Subcutaneous adipose tissue (tissue), 4 donors: ENCODE results near the gene CCDC154. TPM values are rescaled to one million over a fixed set of nuclear protein-coding genes. Genes with fewer than 3 reads are reported as not detected.

Experiments used
- total RNA-seq, 4 donors: library from RNA; depleted of rRNA; stranded (reverse); fragments of >200 nt; gene quantifications; one replicate each; pipeline ENCODE4 v1.1.0, GENCODE V29; 2016
- TF ChIP-seq, protein P1 (sequence below): fragments of 450-650 bp; IDR thresholded peaks from one replicate; pipeline ENCODE4 v1.5.1; 2016; ENCODE audit warnings: low read depth, mild to moderate bottlenecking, control low read depth, antibody characterized with exemption, moderate library complexity

The CCDC154 gene
- total RNA-seq, 4 donors from 2014 or later: 0.22 to 0.38 TPM; not detected in 2

GRCh38 chr16:1428511-1428910 is 15.8 kb downstream of the CCDC154 start:
- TF ChIP-seq, protein P1, sequence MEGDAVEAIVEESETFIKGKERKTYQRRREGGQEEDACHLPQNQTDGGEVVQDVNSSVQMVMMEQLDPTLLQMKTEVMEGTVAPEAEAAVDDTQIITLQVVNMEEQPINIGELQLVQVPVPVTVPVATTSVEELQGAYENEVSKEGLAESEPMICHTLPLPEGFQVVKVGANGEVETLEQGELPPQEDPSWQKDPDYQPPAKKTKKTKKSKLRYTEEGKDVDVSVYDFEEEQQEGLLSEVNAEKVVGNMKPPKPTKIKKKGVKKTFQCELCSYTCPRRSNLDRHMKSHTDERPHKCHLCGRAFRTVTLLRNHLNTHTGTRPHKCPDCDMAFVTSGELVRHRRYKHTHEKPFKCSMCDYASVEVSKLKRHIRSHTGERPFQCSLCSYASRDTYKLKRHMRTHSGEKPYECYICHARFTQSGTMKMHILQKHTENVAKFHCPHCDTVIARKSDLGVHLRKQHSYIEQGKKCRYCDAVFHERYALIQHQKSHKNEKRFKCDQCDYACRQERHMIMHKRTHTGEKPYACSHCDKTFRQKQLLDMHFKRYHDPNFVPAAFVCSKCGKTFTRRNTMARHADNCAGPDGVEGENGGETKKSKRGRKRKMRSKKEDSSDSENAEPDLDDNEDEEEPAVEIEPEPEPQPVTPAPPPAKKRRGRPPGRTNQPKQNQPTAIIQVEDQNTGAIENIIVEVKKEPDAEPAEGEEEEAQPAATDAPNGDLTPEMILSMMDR: no peak

DNA sequence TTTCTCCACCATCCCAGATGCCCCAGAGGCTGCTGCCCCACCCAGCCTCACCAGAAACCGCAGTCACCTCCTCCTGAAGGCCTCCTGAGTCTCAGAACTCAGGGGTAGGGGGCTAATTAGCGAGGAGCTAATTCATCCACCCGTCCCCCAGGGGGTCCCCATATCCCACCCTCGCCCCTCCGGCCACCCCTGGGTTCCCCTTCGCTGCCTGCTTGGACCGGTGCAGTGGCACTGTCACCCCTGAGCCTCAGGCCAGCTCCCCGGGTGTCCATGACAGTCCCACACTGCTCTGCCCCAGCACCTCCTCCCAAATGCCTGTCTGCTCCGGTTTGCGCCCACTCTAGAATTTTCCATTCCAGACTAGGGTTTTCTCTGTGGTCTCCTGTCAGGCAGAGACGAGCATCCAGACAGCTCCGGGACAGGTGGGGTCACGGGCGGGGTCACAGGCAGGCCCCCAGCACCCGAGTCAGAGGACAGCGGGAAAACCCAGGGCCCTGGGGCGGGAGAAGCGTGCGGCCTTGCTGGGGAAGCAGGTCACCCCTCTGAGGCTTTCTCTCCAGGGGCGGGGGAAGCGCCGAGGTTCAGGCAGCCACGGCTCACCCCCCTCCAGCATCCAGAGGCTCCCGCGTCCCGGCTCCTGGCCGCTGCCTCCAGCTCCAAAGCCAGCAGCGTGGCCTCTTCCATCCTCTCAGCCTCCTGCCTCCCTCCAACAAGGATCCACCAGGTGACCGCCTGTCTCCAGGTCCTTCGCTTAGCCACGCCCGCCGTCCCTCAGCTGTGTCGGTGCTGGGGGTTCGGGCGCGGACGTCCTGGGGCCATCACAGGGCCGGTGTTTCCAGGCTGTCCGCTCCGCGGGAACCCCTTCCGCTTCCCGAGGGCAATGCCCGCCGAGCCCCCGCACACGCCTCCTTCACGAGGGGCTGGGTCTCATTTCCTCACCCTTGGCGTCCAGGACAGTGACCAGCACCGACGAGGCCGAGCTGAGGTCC is 16.6 kb downstream of the CCDC154 start:
- TF ChIP-seq, protein P1: no peak

DNA sequence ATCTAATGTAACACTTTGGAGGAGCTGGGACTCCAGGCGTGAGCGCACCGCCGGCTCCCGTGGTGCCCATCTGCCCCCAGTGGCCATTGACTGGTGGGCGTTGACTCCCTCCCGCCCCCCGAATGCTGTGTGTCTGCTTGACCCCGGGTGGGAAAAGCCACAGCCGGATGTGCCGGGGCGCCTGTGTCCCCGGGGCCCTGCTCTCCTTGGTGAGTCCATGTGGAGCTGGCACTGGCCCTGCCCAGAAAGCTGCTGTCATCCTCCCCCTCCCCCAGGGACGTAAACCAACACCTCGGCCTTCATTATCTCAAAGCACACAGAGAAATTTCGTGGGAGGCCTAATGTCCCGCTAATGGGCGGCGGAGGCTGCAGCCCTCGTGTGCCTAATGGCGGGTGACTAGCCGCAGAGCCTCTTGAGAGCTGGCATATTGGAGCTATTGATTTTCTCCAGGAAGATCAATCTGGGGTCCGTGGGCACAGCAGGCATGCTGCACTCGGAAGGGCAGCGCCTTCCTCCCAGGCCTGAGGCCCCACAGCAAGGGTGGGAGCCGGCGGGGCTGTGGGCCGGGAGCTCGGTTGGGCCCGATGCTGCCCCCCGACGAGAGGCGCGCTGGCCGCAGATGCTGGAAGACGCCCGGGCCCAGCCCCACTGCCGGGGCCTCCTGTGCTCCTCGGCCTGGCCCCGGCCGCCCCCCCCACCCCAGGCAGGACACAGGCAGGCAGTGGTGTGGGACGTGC is 17.5 kb downstream of the CCDC154 start:
- TF ChIP-seq, protein P1: no peak

GRCh38 chr16:1425616-1426370 is 18.6 kb downstream of the CCDC154 start:
- TF ChIP-seq, protein P1: no peak

- TF ChIP-seq, protein P1: no peak
These were observed 20.3 kb downstream of the CCDC154 start for GRCh38 chr16:1424028-1424427.

- TF ChIP-seq, protein P1: no peak
These were observed 22.3 kb downstream of the CCDC154 start for GRCh38 chr16:1422076-1422475.
